ENCODE data around the gene BTNL3. TPM values are rescaled to one million over a fixed set of nuclear protein-coding genes. Genes with fewer than 3 reads are reported as not detected.

Gene BTNL3
- not detected in 2 replicates for total RNA-seq

GRCh38 chr5:180988592-180988991, at the start of gene BTNL3:
TSS of gene BTNL3 (plus strand) at chr5:180988846. CDS start at chr5:180989029, 183 bp downstream.

GRCh38 chr5:181039931-181040630, 51.4 kb downstream of the BTNL3 start, which contains the start of gene BTNL9:
TSS of gene BTNL9 (plus strand) at chr5:181040266. CDS start at chr5:181045490, 5,224 bp downstream.

Other genes with a start within 250 kb of the BTNL3 start
- gene OR2Y1, start 248.8 kb upstream of the BTNL3 start, total RNA-seq = not detected in 2 replicates
- gene MGAT1, start 186.0 kb upstream of the BTNL3 start, total RNA-seq = 116 and 140 TPM in 2 replicates
- gene ZFP62, start 127.6 kb upstream of the BTNL3 start, total RNA-seq = 18.5 and 18.8 TPM in 2 replicates
- gene BTNL8, start 89.7 kb upstream of the BTNL3 start, total RNA-seq = not detected in 2 replicates
- gene BTNL9, start 51.4 kb downstream of the BTNL3 start, total RNA-seq = not detected in 2 replicates
- gene OR2V1, start 142.3 kb downstream of the BTNL3 start, total RNA-seq = not detected in 2 replicates
- gene OR2V2, start 158.7 kb downstream of the BTNL3 start, total RNA-seq = not detected in 2 replicates
- 5.3 and 6.3 TPM in 2 replicates for gene TRIM7, start 216.3 kb downstream of the BTNL3 start, total RNA-seq
- 13.5 and 16.5 TPM in 2 replicates for gene TRIM41, start 234.4 kb downstream of the BTNL3 start, total RNA-seq

Data from smooth muscle cell of trachea (primary cell).